Kidney (tissue), 14 donors: ENCODE results near the gene ERBB4. TPM values are rescaled to one million over a fixed set of nuclear protein-coding genes. Genes with fewer than 3 reads are reported as not detected.

Experiments
- DNase-seq, 5 donors: peaks; one replicate each; pipeline ENCODE4 v3.0.0-alpha.2; 2013 to 2020
- FAIRE-seq: peaks from 2 replicates; lab custom pipeline; 2012; peaks lifted over from hg19 to GRCh38; lab: Jason Lieb, UNC
- H3K27ac ChIP-seq, 2 donors: one replicate each; pipeline ENCODE4 v1.7.0; 2013; ENCODE audit warnings: low read depth in 2 of 2, low read length in 2 of 2, inconsistent platforms in 1 of 2
- H3K27me3 ChIP-seq: one replicate; pipeline ENCODE4 v1.7.1; 2013; ENCODE audit warnings: low read length, inconsistent platforms; ENCODE audit not compliant: control insufficient read depth, insufficient read depth
- H3K36me3 ChIP-seq, 3 donors: one replicate each; pipeline versions ENCODE4 v1.7.0 to v1.7.1; 2013; ENCODE audit warnings: low read length in 3 of 3, control low read depth in 1 of 3, inconsistent platforms in 1 of 3; ENCODE audit not compliant: insufficient read depth in 3 of 3, control insufficient read depth in 2 of 3
- H3K4me1 ChIP-seq, 3 donors: one replicate each; pipeline versions ENCODE4 v1.7.0 to v1.7.1; 2013; ENCODE audit warnings: low read length in 3 of 3, inconsistent platforms in 1 of 3, low read depth in 1 of 3; ENCODE audit not compliant: control insufficient read depth in 2 of 3, insufficient read depth in 2 of 3
- H3K4me3 ChIP-seq, 3 donors: one replicate each; pipeline versions ENCODE4 v1.7.0 to v1.8.1; 2013; ENCODE audit warnings: low read length in 3 of 3, control low read depth in 1 of 3, inconsistent platforms in 1 of 3
- H3K9ac ChIP-seq, 3 donors: one replicate each; pipeline versions ENCODE4 v1.7.0 to v1.7.1; 2013; ENCODE audit warnings: low read length in 3 of 3, control low read depth in 1 of 3, inconsistent platforms in 1 of 3
- H3K9me3 ChIP-seq, 3 donors: one replicate each; pipeline versions ENCODE4 v1.7.0 to v1.7.1; 2013; ENCODE audit warnings: low read length in 3 of 3, control low read depth in 1 of 3, inconsistent platforms in 1 of 3; ENCODE audit not compliant: control insufficient read depth in 2 of 3, insufficient read depth in 1 of 3
- intact Hi-C: fragments of 100-400 bp; cut with DNase I; formaldehyde crosslinking; loops from one replicate; pipeline ENCODE4 v1.11.1; 2022
- polyA plus RNA-seq: library from polyadenylated mRNA; stranded (reverse); fragments of 350-450 nt; fragmentation: Illumina TruSeq; extraction: RNeasy Lipid Tissue Mini Kit (QIAGEN cat#74804); gene quantifications from one replicate; pipeline ENCODE4 v1.2.3, GENCODE V29; 2014; ENCODE audit warnings: low read depth, low replicate concordance; ENCODE audit not compliant: insufficient read depth
- total RNA-seq: library from RNA; stranded (reverse); fragmentation: NEBNext Ultra II Directional; extraction: Animal tissue kit (Norgen Biotek cat#: 25700); gene quantifications from one replicate; pipeline ENCODE4 v1.2.1, GENCODE V29; 2021
- TF ChIP-seq, protein P1 (sequence below): IDR thresholded peaks from 3 replicates; pipeline ENCODE4 v1.5.1; 2012; ENCODE audit warnings: mild to moderate bottlenecking, moderate library complexity, borderline replicate concordance; ENCODE audit not compliant: insufficient read depth; ENCODE audit errors: extremely low read depth
- donor health status: control.
- donor health status: control.
- donor health status: control.
- donor health status: control.
- donor health status: control.
- donor health status: DM: yes; HTN: yes; CAD: no.
- donor health status: Normal renal cell carcinoma (clear cell type).

The ERBB4 gene
- total and polyA plus RNA-seq, 2 donors from 2014 or later = 3.9 to 152 TPM

DNA sequence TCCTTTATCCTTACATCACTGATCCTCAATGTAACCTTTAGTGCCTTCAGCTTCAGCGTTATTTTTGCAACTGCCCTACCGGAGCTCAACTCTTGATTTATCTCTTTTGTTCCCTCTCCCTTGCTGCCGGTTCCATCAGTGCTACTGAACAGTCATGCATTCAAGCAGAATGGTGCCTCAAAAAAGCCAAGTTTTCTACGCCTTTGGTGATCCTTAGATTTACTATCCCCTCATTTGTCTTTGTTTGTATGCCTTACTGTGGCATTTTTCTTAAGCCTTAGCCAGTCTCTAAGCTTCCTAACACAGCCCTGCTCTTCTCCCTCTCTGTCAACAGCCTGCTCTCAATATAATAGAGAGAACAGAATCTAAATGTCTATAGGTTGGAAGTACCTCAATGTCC lies 1134.5 kb downstream of the ERBB4 start:
- FAIRE-seq (no peak), DNase-seq (no peak)
- H3K27me3 ChIP-seq = no peaks in the 10 kb centered on the region
- no peak overlapping the region for H3K4me3 ChIP-seq
- no peak overlapping the region for H3K27ac ChIP-seq
- intact Hi-C loops = no loop called here
- TF ChIP-seq, protein P1, sequence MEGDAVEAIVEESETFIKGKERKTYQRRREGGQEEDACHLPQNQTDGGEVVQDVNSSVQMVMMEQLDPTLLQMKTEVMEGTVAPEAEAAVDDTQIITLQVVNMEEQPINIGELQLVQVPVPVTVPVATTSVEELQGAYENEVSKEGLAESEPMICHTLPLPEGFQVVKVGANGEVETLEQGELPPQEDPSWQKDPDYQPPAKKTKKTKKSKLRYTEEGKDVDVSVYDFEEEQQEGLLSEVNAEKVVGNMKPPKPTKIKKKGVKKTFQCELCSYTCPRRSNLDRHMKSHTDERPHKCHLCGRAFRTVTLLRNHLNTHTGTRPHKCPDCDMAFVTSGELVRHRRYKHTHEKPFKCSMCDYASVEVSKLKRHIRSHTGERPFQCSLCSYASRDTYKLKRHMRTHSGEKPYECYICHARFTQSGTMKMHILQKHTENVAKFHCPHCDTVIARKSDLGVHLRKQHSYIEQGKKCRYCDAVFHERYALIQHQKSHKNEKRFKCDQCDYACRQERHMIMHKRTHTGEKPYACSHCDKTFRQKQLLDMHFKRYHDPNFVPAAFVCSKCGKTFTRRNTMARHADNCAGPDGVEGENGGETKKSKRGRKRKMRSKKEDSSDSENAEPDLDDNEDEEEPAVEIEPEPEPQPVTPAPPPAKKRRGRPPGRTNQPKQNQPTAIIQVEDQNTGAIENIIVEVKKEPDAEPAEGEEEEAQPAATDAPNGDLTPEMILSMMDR = no peak
- no peaks in the 10 kb centered on the region for H3K4me1 ChIP-seq
- H3K9me3 ChIP-seq = no peaks in the 10 kb centered on the region
- H3K9ac ChIP-seq = no peak overlapping the region
- H3K36me3 ChIP-seq = no peaks in the 10 kb centered on the region

DNA sequence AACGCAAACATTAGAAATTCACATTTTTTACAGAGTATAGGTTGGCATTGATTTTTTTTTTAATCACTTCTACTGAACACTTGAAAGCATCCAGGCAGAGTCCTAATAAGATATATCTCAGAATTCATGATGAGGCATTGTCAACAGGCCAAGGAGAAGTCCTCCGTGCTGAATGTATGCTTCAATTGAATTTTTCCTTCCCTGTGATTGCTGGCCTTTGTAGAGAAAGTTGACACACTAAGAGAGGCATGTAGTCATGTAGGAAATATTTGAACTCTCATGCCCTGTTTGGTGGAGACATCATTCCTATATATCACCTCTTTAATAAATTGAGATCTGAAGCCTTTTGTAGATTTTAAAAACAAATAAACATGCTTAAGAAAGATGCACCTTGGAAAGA lies 1137.3 kb downstream of the ERBB4 start:
- no peak for FAIRE-seq
- no peak overlapping the region for H3K9ac ChIP-seq
- H3K4me1 ChIP-seq = no peaks in the 10 kb centered on the region
- no peaks in the 10 kb centered on the region for H3K9me3 ChIP-seq
- DNase-seq = no peak
- H3K36me3 ChIP-seq = no peaks in the 10 kb centered on the region
- intact Hi-C loops = no loop called here
- TF ChIP-seq, protein P1 = no peak
- no peak overlapping the region for H3K27ac ChIP-seq
- no peaks in the 10 kb centered on the region for H3K27me3 ChIP-seq
- H3K4me3 ChIP-seq = no peak overlapping the region

DNA sequence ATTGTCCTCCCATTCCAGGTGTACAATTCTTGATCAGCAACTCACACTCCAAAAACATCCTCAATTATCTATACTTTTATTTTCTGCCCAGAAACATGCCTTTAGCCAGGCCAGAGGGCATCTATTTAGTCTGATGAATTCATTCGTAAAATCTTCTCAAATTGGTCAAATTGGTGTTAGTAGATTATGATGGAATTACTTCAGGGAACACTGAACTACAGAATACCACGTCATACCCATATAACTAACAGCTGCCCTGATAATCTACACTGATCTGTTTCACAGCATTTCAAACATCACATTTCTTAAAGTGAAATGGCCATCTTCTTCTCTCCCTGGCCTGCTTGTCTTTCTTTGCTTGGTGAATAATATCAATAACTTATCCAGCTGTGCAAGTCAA lies 1140.8 kb downstream of the ERBB4 start:
- DNase-seq = no peak
- no peaks in the 10 kb centered on the region for H3K9me3 ChIP-seq
- no peaks in the 10 kb centered on the region for H3K4me1 ChIP-seq
- TF ChIP-seq, protein P1 = no peak
- no peak for FAIRE-seq
- H3K27ac ChIP-seq = no peak overlapping the region
- H3K9ac ChIP-seq = no peak overlapping the region
- no peaks in the 10 kb centered on the region for H3K27me3 ChIP-seq
- intact Hi-C loops = no loop called here
- no peak overlapping the region for H3K4me3 ChIP-seq
- no peaks in the 10 kb centered on the region for H3K36me3 ChIP-seq

DNA sequence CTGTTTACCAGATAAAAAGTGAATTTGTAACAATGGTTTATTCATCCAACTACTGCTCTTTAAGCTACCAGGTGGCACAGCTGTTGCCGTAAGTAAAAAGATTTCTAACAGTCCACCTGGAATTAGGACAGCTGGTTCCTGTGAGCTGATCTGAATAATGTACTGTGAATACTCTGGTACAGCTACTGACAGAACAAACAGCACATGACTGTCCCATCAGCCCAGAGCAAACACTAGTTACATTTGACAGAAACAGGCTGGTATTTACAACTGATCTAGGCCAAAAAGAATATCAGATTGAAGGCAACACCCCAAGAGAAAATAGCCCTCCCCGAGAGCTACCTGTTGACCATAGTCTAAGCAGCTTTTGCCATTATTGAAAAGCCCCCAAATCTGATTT lies 1141.8 kb downstream of the ERBB4 start:
- no peaks in the 10 kb centered on the region for H3K4me1 ChIP-seq
- H3K4me3 ChIP-seq = no peak overlapping the region
- H3K9me3 ChIP-seq = no peaks in the 10 kb centered on the region
- TF ChIP-seq, protein P1 = no peak
- no peak for DNase-seq
- intact Hi-C loops = no loop called here
- H3K27me3 ChIP-seq = no peaks in the 10 kb centered on the region
- H3K36me3 ChIP-seq = no peaks in the 10 kb centered on the region
- no peak overlapping the region for H3K27ac ChIP-seq
- no peak overlapping the region for H3K9ac ChIP-seq
- no peak for FAIRE-seq
